ENCODE data around the gene ADCY5.

GRCh38 chr3:123447749-123448517 lies 957 bp downstream of the ADCY5 start:
- no peak for TF ChIP-seq CTCF (IDR thresholded peaks at IDR 0.05; ENCODE audit: borderline replicate concordance, extremely low read depth, low read length, poor library complexity, severe bottlenecking)
- TF ChIP-seq EZH2 (IDR thresholded peaks at IDR 0.05; ENCODE audit: borderline replicate concordance, low read depth, low read length, severe bottlenecking), result no peak
